Heart left ventricle (tissue), 13 donors: ENCODE results near the gene TERT.

Experiments used
- POLR2A ChIP-seq, 2 donors: fragments of 450-650 bp; IDR thresholded peaks; one replicate each; pipeline ENCODE4 v1.6.1; 2017; ENCODE audit warnings: antibody characterized with exemption in 2 of 2, mild to moderate bottlenecking in 2 of 2, moderate library complexity in 2 of 2
- TF ChIP-seq, protein P1 (sequence below), 12 donors: fragments of 200-600 bp; sonication (generic) in 4 of 12; IDR thresholded peaks; one replicate each; pipeline versions ENCODE4 v1.5.0 to v1.8.0; 2018 to 2022; ENCODE audit warnings: antibody characterized with exemption in 12 of 12, mild to moderate bottlenecking in 5 of 12
- donor health status: ischemic (EF 13 %, LVEDD 7.1; RV severe dilation, severe dysfunction).
- donor health status: DM: no; HTN: yes; CAD: no.
- donor health status: DM: no; HTN: no; CAD: no.
- donor health status: ischemic (EF 25% LVEDD 6.9; RV normal size, moderate dysfunction).
- donor health status: ischemic (EF 25% LVEDD 5.7; RV mildly dilated, moderate dysfunction).
- donor health status: ischemic (EF 35%, LVEDD 5.7; RV mildly dilated, moderate dysfunction).
- donor health status: nonischemic (EF 11% LVEDD 7.7; RV severe dilation, severe dysfunction).
- donor health status: DM: yes; HTN: yes; CAD: no.
- donor health status: PGD.
- donor health status: ischemic (EF 29% LVEDD 5.4; RV normal size, mild dysfunction).
- donor health status: nonischemic (EF 23%, LVEDD 6.1; RV moderate dilation, normal function).

GRCh38 chr5:1323803-1324173 is 28.9 kb upstream of the TERT start:
- TF ChIP-seq POLR2A (IDR thresholded peaks at IDR 0.05), result no peak
- TF ChIP-seq, protein P1, sequence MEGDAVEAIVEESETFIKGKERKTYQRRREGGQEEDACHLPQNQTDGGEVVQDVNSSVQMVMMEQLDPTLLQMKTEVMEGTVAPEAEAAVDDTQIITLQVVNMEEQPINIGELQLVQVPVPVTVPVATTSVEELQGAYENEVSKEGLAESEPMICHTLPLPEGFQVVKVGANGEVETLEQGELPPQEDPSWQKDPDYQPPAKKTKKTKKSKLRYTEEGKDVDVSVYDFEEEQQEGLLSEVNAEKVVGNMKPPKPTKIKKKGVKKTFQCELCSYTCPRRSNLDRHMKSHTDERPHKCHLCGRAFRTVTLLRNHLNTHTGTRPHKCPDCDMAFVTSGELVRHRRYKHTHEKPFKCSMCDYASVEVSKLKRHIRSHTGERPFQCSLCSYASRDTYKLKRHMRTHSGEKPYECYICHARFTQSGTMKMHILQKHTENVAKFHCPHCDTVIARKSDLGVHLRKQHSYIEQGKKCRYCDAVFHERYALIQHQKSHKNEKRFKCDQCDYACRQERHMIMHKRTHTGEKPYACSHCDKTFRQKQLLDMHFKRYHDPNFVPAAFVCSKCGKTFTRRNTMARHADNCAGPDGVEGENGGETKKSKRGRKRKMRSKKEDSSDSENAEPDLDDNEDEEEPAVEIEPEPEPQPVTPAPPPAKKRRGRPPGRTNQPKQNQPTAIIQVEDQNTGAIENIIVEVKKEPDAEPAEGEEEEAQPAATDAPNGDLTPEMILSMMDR (IDR thresholded peaks at IDR 0.05), result no peak
